ENCODE data around the gene TIE1.

TIE1 gene

DNA sequence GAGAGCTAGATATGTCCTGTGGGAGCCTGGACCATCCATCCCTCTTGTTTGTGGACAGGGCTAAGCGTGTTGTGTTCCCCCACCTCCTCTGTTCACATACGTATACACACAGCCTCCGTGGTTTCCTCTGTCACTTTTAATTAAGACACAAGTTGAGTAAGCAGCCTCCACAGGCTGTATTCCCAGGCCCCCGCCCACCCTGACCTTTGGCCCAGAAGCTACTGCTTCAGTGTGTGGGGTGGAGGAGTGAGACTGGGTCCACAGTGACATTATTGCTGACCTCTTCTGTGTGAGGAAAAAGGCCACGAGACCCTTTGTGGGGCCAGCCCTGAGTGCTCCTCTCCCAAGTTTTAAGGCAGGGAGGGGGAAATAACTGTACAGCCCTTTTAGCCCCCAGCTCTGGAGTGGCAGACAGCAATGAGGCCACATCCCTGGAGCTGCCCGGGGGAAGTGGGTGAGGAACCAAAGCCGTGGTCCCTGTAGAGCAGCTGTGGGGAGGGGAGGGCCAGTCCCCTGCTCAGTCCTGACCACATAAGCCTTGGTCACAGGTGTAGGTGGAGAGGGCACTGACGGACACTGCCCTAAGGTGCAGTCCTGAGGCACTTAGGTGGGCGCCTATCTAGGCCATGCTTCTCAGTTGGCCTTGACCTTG, 62.6 kb downstream of the TIE1 start:
- DNase-seq (ENCODE audit: low spot score), result no peak
- TF ChIP-seq, protein P1, sequence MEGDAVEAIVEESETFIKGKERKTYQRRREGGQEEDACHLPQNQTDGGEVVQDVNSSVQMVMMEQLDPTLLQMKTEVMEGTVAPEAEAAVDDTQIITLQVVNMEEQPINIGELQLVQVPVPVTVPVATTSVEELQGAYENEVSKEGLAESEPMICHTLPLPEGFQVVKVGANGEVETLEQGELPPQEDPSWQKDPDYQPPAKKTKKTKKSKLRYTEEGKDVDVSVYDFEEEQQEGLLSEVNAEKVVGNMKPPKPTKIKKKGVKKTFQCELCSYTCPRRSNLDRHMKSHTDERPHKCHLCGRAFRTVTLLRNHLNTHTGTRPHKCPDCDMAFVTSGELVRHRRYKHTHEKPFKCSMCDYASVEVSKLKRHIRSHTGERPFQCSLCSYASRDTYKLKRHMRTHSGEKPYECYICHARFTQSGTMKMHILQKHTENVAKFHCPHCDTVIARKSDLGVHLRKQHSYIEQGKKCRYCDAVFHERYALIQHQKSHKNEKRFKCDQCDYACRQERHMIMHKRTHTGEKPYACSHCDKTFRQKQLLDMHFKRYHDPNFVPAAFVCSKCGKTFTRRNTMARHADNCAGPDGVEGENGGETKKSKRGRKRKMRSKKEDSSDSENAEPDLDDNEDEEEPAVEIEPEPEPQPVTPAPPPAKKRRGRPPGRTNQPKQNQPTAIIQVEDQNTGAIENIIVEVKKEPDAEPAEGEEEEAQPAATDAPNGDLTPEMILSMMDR (IDR thresholded peaks at IDR 0.05; ENCODE audit: extremely low read depth, insufficient read depth, missing control alignments), result no peak
- in situ Hi-C loops (cut with MboI; ENCODE audit: low pct_unique_long_range_greater_than_20kb, low sequenced_read_pairs, unreplicated experiment), result loop anchor here (25.0 kb wide), 1 partner anchor 126 kb away; no protein-coding TSS in a partner anchor

DNA sequence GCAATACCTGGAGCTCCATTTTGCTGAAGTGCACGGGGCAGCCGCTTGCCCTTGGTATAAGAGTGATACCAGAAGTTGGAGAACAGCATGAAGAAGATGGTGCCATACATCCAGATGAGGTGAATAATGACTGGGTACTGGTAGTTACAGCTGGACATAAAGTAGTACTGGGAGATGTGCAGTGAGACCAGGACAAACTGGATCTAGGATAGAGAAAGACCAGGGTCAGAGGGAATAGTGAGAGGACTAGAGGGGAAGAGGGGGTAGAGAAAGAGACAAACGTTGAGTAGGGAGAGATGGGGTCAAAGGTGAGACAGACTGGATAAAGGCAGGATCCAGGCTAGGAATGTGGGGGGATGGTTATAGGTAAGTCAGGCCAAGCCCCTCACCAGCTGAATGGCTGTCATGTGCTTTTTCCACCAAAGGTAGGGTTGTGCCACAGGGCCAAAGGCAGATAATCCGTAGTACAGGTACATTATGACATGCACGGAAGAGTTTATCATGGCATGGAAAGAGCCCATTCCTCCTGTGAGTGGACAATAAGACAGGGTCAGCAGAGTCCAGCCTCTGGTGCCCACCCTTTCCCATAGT, 63.2 kb downstream of the TIE1 start:
- in situ Hi-C loops (cut with MboI; ENCODE audit: low pct_unique_long_range_greater_than_20kb, low sequenced_read_pairs, unreplicated experiment), result loop anchor here (25.0 kb wide), 1 partner anchor 127 kb away; no protein-coding TSS in a partner anchor
- no peak for DNase-seq (ENCODE audit: low spot score)
- TF ChIP-seq, protein P1 (IDR thresholded peaks at IDR 0.05; ENCODE audit: extremely low read depth, insufficient read depth, missing control alignments), result no peak

DNA sequence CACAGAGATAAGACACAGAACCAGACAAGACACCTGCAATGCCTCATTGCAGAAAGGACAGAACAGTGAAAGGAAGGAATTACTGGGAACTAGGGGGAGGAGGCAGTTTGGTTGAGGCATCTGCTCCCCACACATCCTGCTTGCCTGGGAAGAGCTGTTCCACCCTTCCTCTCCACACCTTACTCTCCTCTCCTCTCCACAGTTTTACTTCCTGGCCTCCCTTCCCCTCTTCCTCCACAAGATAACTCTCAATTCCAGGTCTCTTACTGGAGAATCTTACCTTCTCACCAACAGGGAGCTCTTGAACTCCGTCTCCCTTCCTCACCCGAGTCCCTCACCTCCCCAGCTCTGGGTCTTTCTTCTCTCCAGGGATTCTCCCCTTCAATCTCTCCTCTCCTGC, 64.9 kb downstream of the TIE1 start:
- in situ Hi-C loops (cut with MboI; ENCODE audit: low pct_unique_long_range_greater_than_20kb, low sequenced_read_pairs, unreplicated experiment), result loop anchor here (25.0 kb wide), 1 partner anchor 128 kb away; no protein-coding TSS in a partner anchor
- TF ChIP-seq, protein P1 (IDR thresholded peaks at IDR 0.05; ENCODE audit: extremely low read depth, insufficient read depth, missing control alignments), result no peak
- no peak for DNase-seq (ENCODE audit: low spot score)

DNA sequence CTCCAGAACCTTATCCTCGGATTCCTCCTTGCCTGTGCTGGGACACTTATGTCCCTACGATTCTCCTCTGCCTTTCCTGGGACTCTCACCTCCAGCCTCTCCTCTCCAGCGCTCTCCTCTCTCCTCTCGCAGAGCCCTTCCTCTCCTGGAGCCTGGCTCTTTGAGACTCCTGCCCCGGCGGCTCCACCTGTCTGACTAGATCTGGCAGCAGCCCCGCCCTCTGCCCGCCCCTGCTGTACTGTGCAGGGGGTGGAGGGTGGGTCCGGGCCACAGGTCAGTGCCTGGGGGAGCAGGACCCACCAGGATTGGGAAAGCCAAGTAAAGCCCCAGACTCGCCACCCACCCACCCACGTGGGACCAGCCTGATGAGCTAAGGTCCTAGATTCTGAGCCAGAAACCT, 65.4 kb downstream of the TIE1 start:
- DNase-seq (ENCODE audit: low spot score), result no peak
- TF ChIP-seq, protein P1 (IDR thresholded peaks at IDR 0.05; ENCODE audit: extremely low read depth, insufficient read depth, missing control alignments), result no peak
- in situ Hi-C loops (cut with MboI; ENCODE audit: low pct_unique_long_range_greater_than_20kb, low sequenced_read_pairs, unreplicated experiment), result loop anchor here (25.0 kb wide), 1 partner anchor 129 kb away; no protein-coding TSS in a partner anchor

DNA sequence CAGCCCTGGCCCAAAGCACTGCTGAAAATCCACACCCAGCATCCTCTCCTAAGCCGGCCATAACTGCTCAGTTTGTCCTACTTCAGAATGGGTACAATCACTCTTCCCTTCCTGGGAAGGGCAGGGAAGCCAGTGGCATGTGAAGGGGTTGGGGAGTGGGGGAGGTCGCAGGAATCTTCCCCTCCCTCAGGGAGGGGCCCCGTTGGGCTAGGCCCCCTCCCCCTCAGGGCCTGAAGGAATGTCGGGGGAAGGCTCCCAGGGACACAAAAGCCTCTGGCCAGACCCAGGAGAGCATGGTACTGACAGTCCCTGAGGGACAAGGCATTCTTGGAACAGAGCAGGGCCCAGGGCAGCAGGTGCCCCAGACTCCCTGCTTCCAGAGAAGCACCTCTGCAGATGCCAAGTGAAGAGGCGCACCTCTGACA, 65.8 kb downstream of the TIE1 start:
- in situ Hi-C loops (cut with MboI; ENCODE audit: low pct_unique_long_range_greater_than_20kb, low sequenced_read_pairs, unreplicated experiment), result loop anchor here (25.0 kb wide), 1 partner anchor 129 kb away; no protein-coding TSS in a partner anchor
- TF ChIP-seq, protein P1 (IDR thresholded peaks at IDR 0.05; ENCODE audit: extremely low read depth, insufficient read depth, missing control alignments), result no peak
- no peak for DNase-seq (ENCODE audit: low spot score)

DNA sequence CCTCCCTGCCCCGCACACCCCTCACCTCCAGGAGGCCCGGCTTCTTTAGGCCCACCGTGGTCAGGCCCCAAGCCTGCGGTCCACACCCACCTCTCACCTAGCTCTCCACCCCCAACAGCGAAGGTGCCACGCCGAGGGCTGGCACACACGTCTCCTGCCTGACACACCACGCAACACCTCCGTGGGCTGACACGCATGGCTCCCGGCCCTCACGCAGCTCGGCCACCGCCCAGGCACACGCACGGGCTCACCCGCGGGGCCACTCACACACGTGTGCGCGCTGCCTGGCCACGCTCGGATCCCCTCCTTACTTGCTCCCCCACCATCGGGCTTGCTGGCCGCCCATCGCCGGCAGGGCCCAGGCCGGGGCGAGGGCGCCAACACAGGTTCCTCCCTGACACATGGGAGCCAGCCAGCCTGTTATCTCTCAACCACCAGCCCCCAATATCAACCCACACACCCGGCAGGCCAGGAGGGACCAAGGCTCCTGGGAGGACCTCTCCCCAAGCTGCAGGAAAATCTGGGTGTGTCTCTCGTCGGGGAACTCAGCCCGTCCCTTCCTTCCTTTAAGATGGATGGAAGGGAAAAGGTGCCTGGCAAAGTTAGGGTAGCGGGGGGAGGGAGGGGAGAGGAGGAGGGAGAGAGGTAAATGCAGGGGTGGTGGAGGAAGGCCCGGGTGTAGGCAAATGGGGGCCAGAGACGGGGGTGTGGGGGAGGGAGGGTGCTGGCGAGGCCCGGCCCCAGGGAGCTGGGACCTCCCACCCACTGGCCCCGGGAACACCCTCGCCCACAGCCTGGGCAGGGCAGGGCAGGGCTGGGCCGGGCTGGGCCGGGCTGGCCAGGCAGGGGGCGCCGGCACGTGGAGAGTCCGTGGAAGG, 66.5 kb downstream of the TIE1 start:
- TF ChIP-seq, protein P1 (IDR thresholded peaks at IDR 0.05; ENCODE audit: extremely low read depth, insufficient read depth, missing control alignments), result no peak
- in situ Hi-C loops (cut with MboI; ENCODE audit: low pct_unique_long_range_greater_than_20kb, low sequenced_read_pairs, unreplicated experiment), result loop anchor here (25.0 kb wide), 1 partner anchor 130 kb away; no protein-coding TSS in a partner anchor
- DNase-seq (ENCODE audit: low spot score), result peak; percentile 85
